OCI-LY7 (cell line): ENCODE data around the gene PCYT1B. TPM values are rescaled to one million over a fixed set of nuclear protein-coding genes. Genes with fewer than 3 reads are reported as not detected.

ENCODE experiments used
- BruUV-seq: library from RNA; stranded (reverse); fragments of 400-500 nt; replicated peaks from 2 replicates; lab custom pipeline; 2021; lab: Mats Ljungman, UMichigan
- CTCF ChIA-PET: fragments of 300-600 bp; sonication (Branson Sonifier 250); formaldehyde crosslinking; loops from one replicate; lab custom pipeline; 2022; ENCODE audit warnings: antibody characterized with exemption; ENCODE audit not compliant: unreplicated experiment; lab: Charles Lee
- POLR2A ChIA-PET: fragments of 300-600 bp; sonication (Branson Sonifier 250); formaldehyde crosslinking; loops from one replicate; lab custom pipeline; 2022; ENCODE audit warnings: antibody characterized with exemption; lab: Charles Lee
- DNase-seq: peaks from one replicate; pipeline ENCODE4 v3.0.0-alpha.2; 2015; ENCODE audit warnings: low spot score
- H2AFZ ChIP-seq: fragments of 200-600 bp; sonication (generic), shearing (Covaris generic); 2 replicates; pipeline ENCODE4 v1.6.1; 2014; ENCODE audit warnings: mild to moderate bottlenecking, antibody characterized with exemption, low read length, moderate library complexity
- H3K27ac ChIP-seq: fragments of 200-600 bp; sonication (generic); 2 replicates; pipeline ENCODE4 v1.5.1; 2014; ENCODE audit warnings: mixed run types, low read depth, mild to moderate bottlenecking, moderate library complexity, low read length, inconsistent platforms; ENCODE audit not compliant: poor library complexity, severe bottlenecking
- H3K36me3 ChIP-seq: fragments of 200-600 bp; sonication (generic); 2 replicates; pipeline ENCODE4 v1.6.1; 2014; ENCODE audit warnings: mild to moderate bottlenecking, antibody characterized with exemption, low read length, moderate library complexity, mixed read lengths; ENCODE audit not compliant: insufficient read depth
- H3K4me1 ChIP-seq: fragments of 200-600 bp; sonication (generic); 2 replicates; pipeline ENCODE4 v1.5.1; 2014; ENCODE audit warnings: mild to moderate bottlenecking, low read length; ENCODE audit not compliant: insufficient read depth, poor library complexity, severe bottlenecking
- H3K4me2 ChIP-seq: fragments of 200-600 bp; sonication (generic); 2 replicates; pipeline ENCODE4 v1.6.1; 2014; ENCODE audit warnings: mild to moderate bottlenecking, low read length
- H3K4me3 ChIP-seq: fragments of 200-600 bp; sonication (generic); 2 replicates; pipeline ENCODE4 v1.5.1; 2014; ENCODE audit warnings: mild to moderate bottlenecking, low read depth, low read length; ENCODE audit not compliant: poor library complexity, severe bottlenecking
- H3K79me2 ChIP-seq: fragments of 200-600 bp; sonication (generic); 2 replicates; pipeline ENCODE4 v1.6.1; 2016; ENCODE audit warnings: low read depth, mild to moderate bottlenecking, low read length, moderate library complexity, mixed read lengths; ENCODE audit not compliant: insufficient read depth
- H3K9me2 ChIP-seq: fragments of 200-600 bp; sonication (generic); 2 replicates; pipeline ENCODE4 v1.6.1; 2016; ENCODE audit warnings: mild to moderate bottlenecking, low read length, mixed read lengths; ENCODE audit not compliant: insufficient read depth
- H3K9me3 ChIP-seq: fragments of 200-600 bp; sonication (generic); 2 replicates; pipeline ENCODE4 v1.6.1; 2014; ENCODE audit warnings: mild to moderate bottlenecking, mixed run types, low read length, mixed read lengths
- H4K20me1 ChIP-seq: fragments of 200-600 bp; sonication (generic); 2 replicates; pipeline ENCODE4 v1.6.1; 2014; ENCODE audit warnings: mild to moderate bottlenecking, antibody characterized with exemption, low read length, moderate library complexity, mixed read lengths; ENCODE audit not compliant: insufficient read depth
- CTCF ChIP-seq: fragments of 200-600 bp; sonication (generic); conservative IDR thresholded peaks from 2 replicates; pipeline ENCODE4 v1.5.1; 2014; ENCODE audit warnings: mild to moderate bottlenecking, antibody characterized with exemption, low read length, moderate library complexity, mixed read lengths
- EZH2phosphoT487 ChIP-seq: fragments of 200-600 bp; sonication (generic); IDR thresholded peaks from 2 replicates; pipeline ENCODE4 v1.6.1; 2018; ENCODE audit warnings: low read depth, borderline replicate concordance, mild to moderate bottlenecking, mixed run types, antibody characterized with exemption, low read length, moderate library complexity, mixed read lengths
- intact Hi-C: fragments of 100-400 bp; cut with micrococcal nuclease; formaldehyde crosslinking; loops from one replicate; pipeline ENCODE4 v1.10.0; 2022; ENCODE audit not compliant: unreplicated experiment
- total RNA-seq, 2 experiments: library from RNA; depleted of rRNA in 1 of 2; stranded (reverse); fragments of >200 nt in 1 of 2; shearing (Covaris generic) in 1 of 2; gene quantifications; 2 replicates each; pipeline ENCODE4 v1.2.3, GENCODE V29; 2014 to 2022

The PCYT1B gene
- total RNA-seq, 2 experiments from 2014 or later = not detected

DNA sequence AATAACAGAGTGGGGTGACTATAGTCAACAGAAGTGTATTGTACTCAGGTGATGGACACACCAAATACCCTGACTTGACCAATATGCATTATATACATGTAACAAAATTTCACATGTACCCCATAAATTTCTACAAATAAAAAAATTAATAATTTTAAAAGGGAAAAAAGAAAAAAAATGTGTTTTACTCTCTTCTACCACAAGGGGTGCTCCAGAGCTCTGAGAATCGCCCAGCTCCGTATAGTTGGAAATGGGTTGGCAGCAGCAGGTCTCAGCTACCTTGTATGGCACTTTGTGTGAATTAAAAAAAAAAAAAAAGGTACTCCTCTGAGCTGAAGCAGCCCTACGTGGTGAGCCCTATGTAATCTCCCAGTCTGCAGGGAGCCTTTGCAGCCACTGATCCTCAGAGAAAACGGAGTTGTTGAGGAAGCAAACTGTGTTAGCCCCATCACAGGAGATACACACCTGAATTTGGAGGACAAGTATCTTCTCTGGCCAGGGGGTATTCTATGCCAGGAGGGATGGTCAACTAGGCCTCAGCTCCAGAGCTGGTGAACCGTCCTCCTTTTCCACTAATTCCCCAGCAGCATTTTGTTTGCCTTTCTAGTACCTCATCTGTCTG, 29.4 kb upstream of the PCYT1B start:
- Histone ChIP-seq H3K4me1 (no peaks in the 10 kb centered on the region), H3K4me3 (no peak overlapping the region), H3K79me2 (no peaks in the 10 kb centered on the region), H2AFZ (no peak overlapping the region), H3K4me2 (no peak overlapping the region), H4K20me1 (no peaks in the 10 kb centered on the region), H3K9me2 (no peaks in the 10 kb centered on the region), H3K9me3 (no peaks in the 10 kb centered on the region), H3K27ac (no peak overlapping the region), H3K36me3 (no peaks in the 10 kb centered on the region)
- DNase-seq = peak; percentile 37
- intact Hi-C loops = no loop called here
- no TSS peak for BruUV-seq
- ChIA-PET POLR2A (interaction anchor here (0.6 kb wide), 1 partner anchor 77 kb away, joined by 3 read pairs; no protein-coding TSS in a partner anchor), CTCF (interaction anchor here (1.0 kb wide), 1 partner anchor 44 kb away, joined by 3 read pairs; no protein-coding TSS in a partner anchor)
- no peak for TF ChIP-seq EZH2phosphoT487
- TF ChIP-seq CTCF = peak; percentile 67

DNA sequence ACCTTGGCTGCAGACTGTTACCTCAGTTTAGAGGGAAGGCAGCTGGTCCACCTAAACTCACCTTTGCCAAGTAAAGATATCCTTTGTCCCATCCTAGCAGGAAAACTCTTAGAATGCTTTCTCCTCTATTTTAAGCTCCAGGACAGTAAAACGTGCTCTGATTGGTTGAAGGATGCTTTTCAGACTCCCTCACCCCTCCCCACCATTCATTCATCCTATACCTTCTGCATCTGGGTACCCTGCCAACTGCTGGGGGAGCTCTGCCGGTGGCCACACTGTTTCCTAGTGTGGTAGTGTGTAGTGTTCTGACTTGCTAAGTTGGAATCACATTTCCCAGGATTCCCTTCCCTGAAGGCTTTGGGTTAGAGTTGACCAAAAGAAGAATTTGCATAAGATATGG, 26.3 kb upstream of the PCYT1B start:
- H3K4me3 ChIP-seq = no peak overlapping the region
- H3K9me2 ChIP-seq = no peaks in the 10 kb centered on the region
- H3K36me3 ChIP-seq = no peaks in the 10 kb centered on the region
- H3K4me2 ChIP-seq = no peak overlapping the region
- H3K4me1 ChIP-seq = no peaks in the 10 kb centered on the region
- CTCF ChIA-PET = no interaction called here
- H3K9me3 ChIP-seq = no peaks in the 10 kb centered on the region
- no peak for TF ChIP-seq EZH2phosphoT487
- no peak for TF ChIP-seq CTCF
- H3K79me2 ChIP-seq = no peaks in the 10 kb centered on the region
- intact Hi-C loops = no loop called here
- H2AFZ ChIP-seq = no peak overlapping the region
- no peaks in the 10 kb centered on the region for H4K20me1 ChIP-seq
- DNase-seq = no peak
- no peak overlapping the region for H3K27ac ChIP-seq
- BruUV-seq = no TSS peak
- POLR2A ChIA-PET = no interaction called here

DNA sequence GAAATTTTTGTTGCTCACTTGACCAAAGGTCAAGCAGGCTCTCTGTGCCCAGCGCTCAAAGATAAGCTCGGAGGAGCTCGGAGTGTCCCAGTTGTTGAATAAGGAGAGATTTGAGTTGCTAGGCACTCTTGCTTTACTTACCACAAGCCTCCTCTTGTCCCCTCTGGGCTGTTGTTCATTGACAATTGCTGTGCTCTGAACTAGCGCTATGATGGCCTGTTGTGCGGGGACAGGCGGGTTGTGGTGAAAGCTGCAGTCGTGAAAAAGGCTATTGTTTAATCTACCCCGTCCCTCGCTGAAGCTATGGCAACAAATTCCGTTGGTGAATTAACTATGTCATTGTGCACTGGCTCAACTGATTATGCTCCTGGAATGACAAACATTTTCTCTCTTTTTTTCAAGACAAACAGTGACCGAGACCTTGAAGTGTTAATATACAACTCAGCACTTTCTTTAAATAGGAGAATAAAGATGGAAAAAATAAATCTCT, 25.6 kb upstream of the PCYT1B start:
- intact Hi-C loops = no loop called here
- ChIA-PET POLR2A (no interaction called here), CTCF (no interaction called here)
- Histone ChIP-seq H3K79me2 (no peaks in the 10 kb centered on the region), H2AFZ (no peak overlapping the region), H3K4me3 (no peak overlapping the region), H4K20me1 (no peaks in the 10 kb centered on the region), H3K4me1 (no peaks in the 10 kb centered on the region), H3K27ac (no peak overlapping the region), H3K36me3 (no peaks in the 10 kb centered on the region), H3K4me2 (no peak overlapping the region), H3K9me3 (no peaks in the 10 kb centered on the region), H3K9me2 (no peaks in the 10 kb centered on the region)
- BruUV-seq = no TSS peak
- TF ChIP-seq EZH2phosphoT487 (no peak), CTCF (no peak)
- DNase-seq = no peak
